Measurements from ENCODE around the gene KCNG1. TPM values are rescaled to one million over a fixed set of nuclear protein-coding genes. Genes with fewer than 3 reads are reported as not detected.

Gene KCNG1
- total RNA-seq, 1 donor from 2014 or later = not detected

- Histone ChIP-seq H3K27ac (no peak overlapping the region), H3K27me3 (peaks cover 16% of the 10 kb centered on the region), H3K9me3 (no peaks in the 10 kb centered on the region), H3K4me3 (no peak overlapping the region), H3K4me1 (no peaks in the 10 kb centered on the region), H3K36me3 (no peaks in the 10 kb centered on the region)
- peak; percentile 8 for ATAC-seq
- intact Hi-C loops (cut with DNase I) = no loop called here
- no peak for TF ChIP-seq CTCF (IDR thresholded peaks at IDR 0.05)
- DNase-seq = no peak
These were observed 13.4 kb downstream of the KCNG1 start for GRCh38 chr20:51009303-51010042.

- ATAC-seq (no peak), DNase-seq (no peak)
- no peak for TF ChIP-seq CTCF (IDR thresholded peaks at IDR 0.05)
These were observed 14.2 kb downstream of the KCNG1 start for GRCh38 chr20:51008718-51009117.

GRCh38 chr20:51005214-51005613 lies 17.7 kb downstream of the KCNG1 start:
- Histone ChIP-seq H3K4me3 (no peak overlapping the region), H3K27me3 (no peaks in the 10 kb centered on the region), H3K9me3 (no peaks in the 10 kb centered on the region), H3K27ac (no peak overlapping the region), H3K36me3 (no peaks in the 10 kb centered on the region), H3K4me1 (no peaks in the 10 kb centered on the region)
- no peak for DNase-seq
- intact Hi-C loops (cut with DNase I) = no loop called here
- TF ChIP-seq CTCF (IDR thresholded peaks at IDR 0.05) = no peak
- ATAC-seq = no peak

More at GRCh38 chr20:51008718-51009117, 14.2 kb downstream of the KCNG1 start:
- Histone ChIP-seq H3K36me3 (no peaks in the 10 kb centered on the region), H3K4me3 (no peak overlapping the region), H3K9me3 (no peaks in the 10 kb centered on the region), H3K4me1 (no peaks in the 10 kb centered on the region), H3K27me3 (peaks cover 11% of the 10 kb centered on the region), H3K27ac (no peak overlapping the region)
- intact Hi-C loops (cut with DNase I) = no loop called here

- H3K27me3 ChIP-seq = no peaks in the 10 kb centered on the region
- no peak overlapping the region for H3K4me3 ChIP-seq
- TF ChIP-seq CTCF (IDR thresholded peaks at IDR 0.05) = no peak
- no peaks in the 10 kb centered on the region for H3K36me3 ChIP-seq
- H3K4me1 ChIP-seq = no peaks in the 10 kb centered on the region
- intact Hi-C loops (cut with DNase I) = no loop called here
- no peak overlapping the region for H3K27ac ChIP-seq
- ATAC-seq (no peak), DNase-seq (no peak)
- no peaks in the 10 kb centered on the region for H3K9me3 ChIP-seq
These were observed 18.1 kb downstream of the KCNG1 start for GRCh38 chr20:51004781-51005180.

GRCh38 chr20:51004305-51004727 lies 18.6 kb downstream of the KCNG1 start:
- Histone ChIP-seq H3K27ac (no peak overlapping the region), H3K36me3 (no peaks in the 10 kb centered on the region), H3K9me3 (no peaks in the 10 kb centered on the region), H3K4me3 (no peak overlapping the region), H3K27me3 (no peaks in the 10 kb centered on the region), H3K4me1 (no peaks in the 10 kb centered on the region)
- ATAC-seq (peak; percentile 9), DNase-seq (no peak)
- TF ChIP-seq CTCF (IDR thresholded peaks at IDR 0.05) = no peak
- intact Hi-C loops (cut with DNase I) = no loop called here
